GM18858 (cell line): ENCODE results near the gene CRIP2.

Experiments used
- ATAC-seq: cut with Tn5 transposase; IDR thresholded peaks from one replicate; pipeline ENCODE4 v1.9.1; 2021; ENCODE audit not compliant: unreplicated experiment

The CRIP2 gene

GRCh38 chr14:105442834-105443233 is 31.8 kb upstream of the CRIP2 start:
- ATAC-seq = no peak

- no peak for ATAC-seq
Observed at GRCh38 chr14:105444859-105445258, 29.8 kb upstream of the CRIP2 start.

- no peak for ATAC-seq
Observed at GRCh38 chr14:105445290-105445689, 29.3 kb upstream of the CRIP2 start.

- no peak for ATAC-seq
Observed at GRCh38 chr14:105445901-105446845, 28.4 kb upstream of the CRIP2 start.

- ATAC-seq = no peak
Observed at GRCh38 chr14:105446971-105447370, 27.6 kb upstream of the CRIP2 start.

- no peak for ATAC-seq
Observed at GRCh38 chr14:105447651-105448640, 26.7 kb upstream of the CRIP2 start.

- ATAC-seq = no peak
Observed at GRCh38 chr14:105448706-105449111, 25.9 kb upstream of the CRIP2 start.

GRCh38 chr14:105449276-105450122 is 25.1 kb upstream of the CRIP2 start:
- ATAC-seq = no peak

- no peak for ATAC-seq
Observed at GRCh38 chr14:105450123-105450505, 24.5 kb upstream of the CRIP2 start.

GRCh38 chr14:105450864-105451720 is 23.5 kb upstream of the CRIP2 start:
- no peak for ATAC-seq

- no peak for ATAC-seq
Observed at GRCh38 chr14:105452963-105453362, 21.7 kb upstream of the CRIP2 start.

- no peak for ATAC-seq
Observed at GRCh38 chr14:105453847-105454246, 20.8 kb upstream of the CRIP2 start.

GRCh38 chr14:105455086-105455640 is 19.5 kb upstream of the CRIP2 start:
- ATAC-seq = no peak

GRCh38 chr14:105455766-105456660 is 18.6 kb upstream of the CRIP2 start:
- ATAC-seq = no peak

- no peak for ATAC-seq
Observed at GRCh38 chr14:105456736-105457617, 17.6 kb upstream of the CRIP2 start.

GRCh38 chr14:105458010-105458409 is 16.6 kb upstream of the CRIP2 start:
- no peak for ATAC-seq

GRCh38 chr14:105458571-105458970 is 16.1 kb upstream of the CRIP2 start:
- no peak for ATAC-seq
